Osteocyte (in vitro differentiated cells): ENCODE data around the gene ACOXL. TPM values are rescaled to one million over a fixed set of nuclear protein-coding genes. Genes with fewer than 3 reads are reported as not detected.

ENCODE experiments used
- DNase-seq: peaks from one replicate; pipeline ENCODE4 v3.0.0; 2021; ENCODE audit warnings: mixed read lengths; ENCODE audit not compliant: unreplicated experiment; ENCODE audit errors: extremely low spot score
- H3K27ac Mint-ChIP-seq: one replicate; pipeline ENCODE4 v1.8.0; 2021; ENCODE audit warnings: mild to moderate bottlenecking, mixed read lengths; ENCODE audit not compliant: unreplicated experiment
- H3K27me3 Mint-ChIP-seq: one replicate; pipeline ENCODE4 v1.8.0; 2021; ENCODE audit warnings: mixed read lengths; ENCODE audit not compliant: unreplicated experiment
- H3K36me3 Mint-ChIP-seq: one replicate; pipeline ENCODE4 v1.8.0; 2021; ENCODE audit warnings: mixed read lengths; ENCODE audit not compliant: unreplicated experiment
- H3K4me1 Mint-ChIP-seq: one replicate; pipeline ENCODE4 v1.8.0; 2021; ENCODE audit warnings: mixed read lengths; ENCODE audit not compliant: unreplicated experiment
- H3K4me3 Mint-ChIP-seq: one replicate; pipeline ENCODE4 v1.8.0; 2021; ENCODE audit warnings: mild to moderate bottlenecking, moderate library complexity, mixed read lengths; ENCODE audit not compliant: unreplicated experiment
- H3K9me3 Mint-ChIP-seq: one replicate; pipeline ENCODE4 v1.8.0; 2021; ENCODE audit warnings: mixed read lengths; ENCODE audit not compliant: unreplicated experiment
- total RNA-seq: library from RNA; stranded (reverse); gene quantifications from 2 replicates; pipeline ENCODE4 v1.2.1, GENCODE V29; 2021
- TF ChIP-seq, protein P1 (sequence below): fragments of 200-600 bp; sonication (generic); IDR thresholded peaks from 2 replicates; pipeline ENCODE4 v1.5.0; 2021; ENCODE audit warnings: antibody characterized with exemption, mild to moderate bottlenecking, moderate library complexity

The ACOXL gene
- total RNA-seq, 1 donor from 2014 or later = not detected

DNA sequence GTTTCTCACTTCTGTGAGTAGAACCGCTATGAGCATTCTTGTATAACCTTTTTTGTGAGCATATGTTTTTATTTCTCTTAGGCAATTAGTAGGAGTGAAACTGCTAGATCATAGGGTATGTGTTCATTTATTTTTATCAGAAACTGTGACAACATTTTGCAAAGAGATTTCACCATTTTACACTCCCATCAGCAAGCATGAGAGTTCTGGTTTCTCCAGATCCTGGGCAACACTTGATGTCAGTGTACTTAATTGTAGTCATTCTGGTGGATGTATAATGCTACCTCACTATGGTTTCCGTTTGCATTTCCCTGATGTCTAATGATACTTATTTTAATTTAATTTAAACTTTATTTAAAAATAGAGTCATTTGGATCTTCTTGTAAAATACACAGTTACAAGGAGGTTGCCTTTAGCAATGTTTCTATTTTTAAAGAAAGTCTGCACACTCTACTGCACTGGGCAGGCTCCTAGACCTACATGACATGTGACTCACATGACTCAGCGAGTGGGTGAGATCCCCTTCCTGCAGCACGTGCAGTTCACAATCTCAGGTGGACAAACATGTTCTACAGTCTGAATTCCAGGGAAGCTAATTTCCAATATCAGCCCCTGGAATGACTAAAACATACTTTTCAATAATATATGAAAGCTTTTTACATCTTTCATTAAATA, 261.3 kb downstream of the ACOXL start:
- H3K27ac Mint-ChIP-seq = no peak overlapping the region
- H3K4me1 Mint-ChIP-seq = no peaks in the 10 kb centered on the region
- H3K27me3 Mint-ChIP-seq = peaks cover 72% of the 10 kb centered on the region
- no peak for DNase-seq
- H3K9me3 Mint-ChIP-seq = peaks cover 17% of the 10 kb centered on the region
- H3K36me3 Mint-ChIP-seq = peaks cover 2% of the 10 kb centered on the region
- no peak overlapping the region for H3K4me3 Mint-ChIP-seq
- TF ChIP-seq, protein P1, sequence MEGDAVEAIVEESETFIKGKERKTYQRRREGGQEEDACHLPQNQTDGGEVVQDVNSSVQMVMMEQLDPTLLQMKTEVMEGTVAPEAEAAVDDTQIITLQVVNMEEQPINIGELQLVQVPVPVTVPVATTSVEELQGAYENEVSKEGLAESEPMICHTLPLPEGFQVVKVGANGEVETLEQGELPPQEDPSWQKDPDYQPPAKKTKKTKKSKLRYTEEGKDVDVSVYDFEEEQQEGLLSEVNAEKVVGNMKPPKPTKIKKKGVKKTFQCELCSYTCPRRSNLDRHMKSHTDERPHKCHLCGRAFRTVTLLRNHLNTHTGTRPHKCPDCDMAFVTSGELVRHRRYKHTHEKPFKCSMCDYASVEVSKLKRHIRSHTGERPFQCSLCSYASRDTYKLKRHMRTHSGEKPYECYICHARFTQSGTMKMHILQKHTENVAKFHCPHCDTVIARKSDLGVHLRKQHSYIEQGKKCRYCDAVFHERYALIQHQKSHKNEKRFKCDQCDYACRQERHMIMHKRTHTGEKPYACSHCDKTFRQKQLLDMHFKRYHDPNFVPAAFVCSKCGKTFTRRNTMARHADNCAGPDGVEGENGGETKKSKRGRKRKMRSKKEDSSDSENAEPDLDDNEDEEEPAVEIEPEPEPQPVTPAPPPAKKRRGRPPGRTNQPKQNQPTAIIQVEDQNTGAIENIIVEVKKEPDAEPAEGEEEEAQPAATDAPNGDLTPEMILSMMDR = no peak

DNA sequence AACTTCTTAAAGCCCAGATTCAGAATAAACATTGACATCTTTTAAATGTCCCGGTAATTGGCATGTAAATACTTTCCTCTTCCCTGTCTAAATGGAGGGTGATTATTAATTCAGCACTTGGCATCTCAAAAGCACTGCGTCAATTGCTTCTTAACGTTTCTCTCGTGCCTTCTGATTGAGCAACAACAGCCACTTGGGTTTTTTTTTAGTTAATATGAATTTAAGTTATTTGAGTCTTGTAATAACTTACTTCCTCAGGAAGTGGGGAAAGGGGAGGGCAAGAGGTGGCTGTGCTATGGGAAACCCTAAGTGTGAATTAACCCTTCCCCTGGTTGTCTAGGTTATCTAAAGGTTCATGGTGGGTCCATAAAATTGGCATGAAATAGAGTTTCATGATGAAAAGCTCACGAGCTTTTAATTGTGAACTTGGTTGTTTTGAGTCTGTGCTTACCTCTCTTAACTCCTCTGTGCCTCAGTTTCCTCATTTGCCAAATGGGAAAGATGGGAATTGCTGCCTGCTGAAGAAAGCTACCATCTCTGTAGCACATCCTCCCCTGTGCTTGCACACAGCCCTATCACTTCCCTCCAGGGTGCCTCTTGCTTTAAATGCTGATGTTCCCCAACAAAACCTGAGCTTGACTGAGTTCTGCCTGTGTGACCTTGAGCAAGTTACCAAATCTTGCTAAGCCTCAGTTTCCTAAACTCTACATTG, 262.0 kb downstream of the ACOXL start:
- Mint-ChIP-seq H3K9me3 (peaks cover 17% of the 10 kb centered on the region), H3K27ac (no peak overlapping the region), H3K4me1 (no peaks in the 10 kb centered on the region)

DNA sequence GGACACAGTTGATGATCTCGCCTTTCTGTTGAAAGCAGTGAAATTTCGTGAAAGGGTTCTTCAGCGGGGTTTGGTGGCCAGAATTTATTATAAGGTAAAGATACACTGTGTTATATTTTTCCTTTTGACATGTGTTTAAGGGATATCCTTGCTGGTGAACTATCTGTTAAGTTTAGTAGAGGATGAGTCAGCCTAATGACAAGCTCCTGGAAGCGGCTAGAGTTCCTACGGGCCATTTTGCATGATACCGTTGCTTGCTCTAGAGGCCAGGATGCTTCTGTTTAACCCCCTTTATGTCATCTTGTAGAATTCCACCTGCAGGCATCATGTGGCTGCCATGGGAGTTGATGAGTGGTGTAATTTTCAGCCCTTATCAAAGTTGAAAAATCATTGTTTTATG, 263.5 kb downstream of the ACOXL start:
- Mint-ChIP-seq H3K27ac (no peak overlapping the region), H3K9me3 (peaks cover 12% of the 10 kb centered on the region), H3K36me3 (no peaks in the 10 kb centered on the region), H3K4me3 (no peak overlapping the region), H3K4me1 (no peaks in the 10 kb centered on the region), H3K27me3 (peaks cover 76% of the 10 kb centered on the region)
- TF ChIP-seq, protein P1 = no peak
- no peak for DNase-seq

More for the DNA sequence above, 262.0 kb downstream of the ACOXL start:
- H3K4me3 Mint-ChIP-seq = no peak overlapping the region
- peaks cover 2% of the 10 kb centered on the region for H3K36me3 Mint-ChIP-seq
- TF ChIP-seq, protein P1 = no peak
- DNase-seq = no peak
- peaks cover 72% of the 10 kb centered on the region for H3K27me3 Mint-ChIP-seq

DNA sequence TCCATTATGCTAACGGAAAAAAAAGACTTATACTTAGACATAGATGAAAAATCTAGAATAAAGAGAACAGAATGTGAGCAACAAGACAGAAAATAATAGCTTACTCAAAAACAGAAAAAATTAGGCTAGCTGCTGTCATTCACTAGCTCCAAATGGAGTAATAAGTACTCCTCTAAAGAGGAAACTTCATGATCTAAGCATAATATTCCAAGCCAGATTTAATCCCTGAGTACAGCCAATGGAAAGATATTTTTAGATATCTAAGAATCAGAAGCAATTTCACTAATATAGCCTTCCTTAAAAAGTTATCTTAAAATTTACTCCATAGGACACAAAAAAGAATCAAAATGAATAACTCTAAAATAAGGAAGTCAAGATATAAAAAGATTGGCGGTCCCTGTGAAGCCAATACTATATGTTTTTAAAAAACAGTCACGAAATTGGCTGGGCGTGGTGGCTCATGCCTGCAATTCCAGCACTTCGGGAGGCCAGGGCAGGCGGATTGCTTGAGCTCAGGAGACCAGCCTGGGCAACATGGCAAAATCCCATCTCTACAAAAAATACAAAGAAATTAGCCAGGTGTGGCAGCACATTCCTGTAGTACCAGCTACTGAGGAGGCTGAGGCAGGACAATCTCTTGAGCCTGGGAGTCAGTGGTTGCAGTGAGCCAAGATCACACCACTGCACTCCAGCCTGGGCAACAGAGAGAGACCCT, 265.1 kb downstream of the ACOXL start:
- Mint-ChIP-seq H3K4me3 (no peak overlapping the region), H3K36me3 (no peaks in the 10 kb centered on the region)

More for the DNA sequence above, 265.1 kb downstream of the ACOXL start:
- Mint-ChIP-seq H3K9me3 (peaks cover 7% of the 10 kb centered on the region), H3K27ac (no peak overlapping the region), H3K4me1 (no peaks in the 10 kb centered on the region), H3K27me3 (peaks cover 74% of the 10 kb centered on the region)
- DNase-seq = no peak
- TF ChIP-seq, protein P1 = no peak
